NCI-H446 (cell line): ENCODE results near the gene LINC00237.

Experiments
- DNase-seq, 2 experiments: peaks; one replicate each; lab custom pipeline; 2025; lab: John Stamatoyannopoulos, UW

LINC00237 gene

GRCh38 chr20:21106171-21107017 is at the start of gene LINC00237:
Gene LINC00237, minus strand, starts transcription at chr20:21106358.
- DNase-seq = no peak

GRCh38 chr20:21155268-21155667 is 49.1 kb upstream of the LINC00237 start:
- no peak for DNase-seq

GRCh38 chr20:21154692-21155091 is 48.5 kb upstream of the LINC00237 start:
- no peak for DNase-seq

GRCh38 chr20:21151791-21152190 is 45.6 kb upstream of the LINC00237 start:
- DNase-seq = no peak

- DNase-seq = no peak
Observed at GRCh38 chr20:21149344-21149743, 43.2 kb upstream of the LINC00237 start.

- DNase-seq = no peak
Observed at GRCh38 chr20:21147593-21147992, 41.4 kb upstream of the LINC00237 start.

GRCh38 chr20:21146215-21146614 is 40.1 kb upstream of the LINC00237 start:
- no peak for DNase-seq

- no peak for DNase-seq
Observed at GRCh38 chr20:21145424-21145823, 39.3 kb upstream of the LINC00237 start.

- DNase-seq = no peak
Observed at GRCh38 chr20:21143194-21143890, 37.2 kb upstream of the LINC00237 start.

- DNase-seq = no peak
Observed at GRCh38 chr20:21141825-21142224, 35.7 kb upstream of the LINC00237 start.

GRCh38 chr20:21139881-21140566 is 33.9 kb upstream of the LINC00237 start:
- no peak for DNase-seq

GRCh38 chr20:21137078-21137477 is 30.9 kb upstream of the LINC00237 start:
- DNase-seq = no peak

GRCh38 chr20:21136015-21136732 is 30.0 kb upstream of the LINC00237 start:
- DNase-seq = no peak

- no peak for DNase-seq
Observed at GRCh38 chr20:21134883-21135493, 28.8 kb upstream of the LINC00237 start.

- no peak for DNase-seq
Observed at GRCh38 chr20:21133917-21134622, 27.9 kb upstream of the LINC00237 start.

GRCh38 chr20:21133404-21133803 is 27.2 kb upstream of the LINC00237 start:
- DNase-seq = no peak

GRCh38 chr20:21129861-21130260 is 23.7 kb upstream of the LINC00237 start:
- no peak for DNase-seq

- DNase-seq = no peak
Observed at GRCh38 chr20:21127201-21127981, 21.2 kb upstream of the LINC00237 start.

GRCh38 chr20:21126581-21126870 is 20.4 kb upstream of the LINC00237 start:
- no peak for DNase-seq

GRCh38 chr20:21125849-21126580 is 19.9 kb upstream of the LINC00237 start, which contains the start of gene KIZ:
Gene KIZ, plus strand, starts transcription at chr20:21126082. Its CDS starts 34 bp downstream, at chr20:21126116.
- DNase-seq = peak; percentile 89 to 96
